NT2/D1 (cell line): ENCODE measurements around the gene ACBD7.
A peak's percentile ranks its signal among the peaks of the same experiment; 100 is the strongest.

ENCODE experiments used
- DNase-seq: peaks from one replicate; pipeline ENCODE4 v3.0.0-alpha.2; 2011; ENCODE audit warnings: low read depth, low spot score
- H3K27me3 ChIP-seq: 2 replicates; pipeline ENCODE4 v1.6.0; 2011; ENCODE audit warnings: mild to moderate bottlenecking; ENCODE audit not compliant: insufficient read length, insufficient read depth
- H3K36me3 ChIP-seq: 2 replicates; pipeline ENCODE4 v1.6.1; 2011; ENCODE audit warnings: mild to moderate bottlenecking, low read length, mixed read lengths; ENCODE audit not compliant: insufficient read depth, insufficient read length
- H3K4me1 ChIP-seq: 2 replicates; pipeline ENCODE4 v1.5.1; 2011; ENCODE audit not compliant: insufficient read depth, insufficient read length
- H3K4me3 ChIP-seq: 2 replicates; pipeline ENCODE4 v1.5.1; 2011; ENCODE audit warnings: low read depth; ENCODE audit not compliant: insufficient read length
- H3K9ac ChIP-seq: 2 replicates; pipeline ENCODE4 v1.6.0; 2011; ENCODE audit warnings: low read depth; ENCODE audit not compliant: insufficient read length
- H3K9me3 ChIP-seq: 2 replicates; pipeline ENCODE4 v1.5.1; 2011; ENCODE audit warnings: mild to moderate bottlenecking, low read length; ENCODE audit not compliant: insufficient read depth
- SUZ12 ChIP-seq: IDR thresholded peaks from 2 replicates; pipeline ENCODE4 v1.6.1; 2011; ENCODE audit not compliant: insufficient read length, insufficient read depth; ENCODE audit errors: extremely low read depth
- YY1 ChIP-seq: IDR thresholded peaks from 2 replicates; pipeline ENCODE4 v1.6.1; 2011; ENCODE audit not compliant: insufficient read length, insufficient read depth
- ZNF274 ChIP-seq: IDR thresholded peaks from 2 replicates; pipeline ENCODE4 v1.6.1; 2011; ENCODE audit warnings: mild to moderate bottlenecking, low read depth, low read length

The ACBD7 gene

GRCh38 chr10:15060638-15061037 is 27.9 kb downstream of the ACBD7 start:
- Histone ChIP-seq H3K27me3 (no peaks in the 10 kb centered on the region), H3K4me3 (no peak overlapping the region), H3K9ac (no peak overlapping the region), H3K9me3 (0 out of 2 replicates have a peak, but pooled peaks cover 8% of the 10 kb centered on the region), H3K36me3 (no peaks in the 10 kb centered on the region), H3K4me1 (no peaks in the 10 kb centered on the region)
- no peak for DNase-seq
- TF ChIP-seq YY1 (no peak), SUZ12 (no peak), ZNF274 (no peak)

GRCh38 chr10:15059914-15060313 is 28.7 kb downstream of the ACBD7 start:
- Histone ChIP-seq H3K9ac (no peak overlapping the region), H3K27me3 (no peaks in the 10 kb centered on the region), H3K4me1 (no peaks in the 10 kb centered on the region), H3K4me3 (no peak overlapping the region), H3K9me3 (0 out of 2 replicates have a peak, but pooled peaks cover 8% of the 10 kb centered on the region), H3K36me3 (no peaks in the 10 kb centered on the region)
- TF ChIP-seq SUZ12 (no peak), YY1 (no peak), ZNF274 (no peak)
- no peak for DNase-seq

- no peak for DNase-seq
- H3K27me3 ChIP-seq = no peaks in the 10 kb centered on the region
- H3K4me3 ChIP-seq = no peak overlapping the region
- H3K9ac ChIP-seq = no peak overlapping the region
- H3K4me1 ChIP-seq = no peaks in the 10 kb centered on the region
- TF ChIP-seq ZNF274 (no peak), SUZ12 (no peak), YY1 (no peak)
- H3K9me3 ChIP-seq = 0 out of 2 replicates have a peak, but pooled peaks cover 8% of the 10 kb centered on the region
- H3K36me3 ChIP-seq = no peaks in the 10 kb centered on the region
Measured at GRCh38 chr10:15058689-15059088, 29.9 kb downstream of the ACBD7 start.

GRCh38 chr10:15053061-15053460 is 35.5 kb downstream of the ACBD7 start:
- Histone ChIP-seq H3K9me3 (no peaks in the 10 kb centered on the region), H3K27me3 (no peaks in the 10 kb centered on the region), H3K9ac (no peak overlapping the region), H3K4me1 (no peaks in the 10 kb centered on the region), H3K4me3 (no peak overlapping the region), H3K36me3 (no peaks in the 10 kb centered on the region)
- DNase-seq = no peak
- TF ChIP-seq ZNF274 = no peak

GRCh38 chr10:15052121-15052520 is 36.5 kb downstream of the ACBD7 start:
- Histone ChIP-seq H3K9ac (no peak overlapping the region), H3K36me3 (no peaks in the 10 kb centered on the region), H3K4me3 (no peak overlapping the region), H3K27me3 (no peaks in the 10 kb centered on the region), H3K9me3 (no peaks in the 10 kb centered on the region), H3K4me1 (no peaks in the 10 kb centered on the region)
- TF ChIP-seq YY1 (no peak), ZNF274 (no peak), SUZ12 (no peak)
- DNase-seq = no peak

DNA sequence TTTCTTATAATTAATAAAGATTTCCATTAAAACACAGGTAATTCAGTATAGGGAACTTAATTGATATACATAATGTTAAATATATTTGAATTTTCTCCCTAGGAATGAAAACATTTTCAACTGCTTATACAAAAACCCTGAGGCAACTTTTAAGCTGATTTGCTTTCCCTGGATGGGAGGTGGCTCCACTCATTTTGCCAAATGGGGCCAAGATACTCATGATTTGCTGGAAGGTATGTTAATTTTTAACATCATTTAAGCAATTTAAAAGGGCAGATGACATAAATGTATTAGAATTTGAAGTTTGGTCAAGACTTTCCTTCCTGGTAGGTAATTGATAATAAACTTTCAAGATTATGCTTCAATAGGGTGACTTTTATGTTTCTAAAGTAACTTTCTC is 39.0 kb downstream of the ACBD7 start:
- Histone ChIP-seq H3K4me1 (no peaks in the 10 kb centered on the region), H3K4me3 (no peak overlapping the region), H3K9ac (no peak overlapping the region), H3K9me3 (no peaks in the 10 kb centered on the region), H3K36me3 (no peaks in the 10 kb centered on the region), H3K27me3 (no peaks in the 10 kb centered on the region)
- no peak for DNase-seq
- TF ChIP-seq YY1 (no peak), ZNF274 (no peak), SUZ12 (no peak)

GRCh38 chr10:15046626-15047025 is 42.0 kb downstream of the ACBD7 start:
- no peaks in the 10 kb centered on the region for H3K4me1 ChIP-seq
- TF ChIP-seq YY1 (no peak), SUZ12 (no peak), ZNF274 (no peak)
- no peaks in the 10 kb centered on the region for H3K27me3 ChIP-seq
- no peak overlapping the region for H3K4me3 ChIP-seq
- H3K9me3 ChIP-seq = no peaks in the 10 kb centered on the region
- DNase-seq = no peak
- no peaks in the 10 kb centered on the region for H3K36me3 ChIP-seq
- no peak overlapping the region for H3K9ac ChIP-seq

- peak; percentile 5 for DNase-seq
- Histone ChIP-seq H3K4me3 (no peak overlapping the region), H3K9me3 (no peaks in the 10 kb centered on the region), H3K36me3 (no peaks in the 10 kb centered on the region), H3K27me3 (no peaks in the 10 kb centered on the region), H3K4me1 (no peaks in the 10 kb centered on the region), H3K9ac (no peak overlapping the region)
- TF ChIP-seq YY1 (no peak), ZNF274 (no peak), SUZ12 (no peak)
Measured at GRCh38 chr10:15045380-15045779, 43.2 kb downstream of the ACBD7 start.
